Fibroblast of skin of left biceps (primary cell): ENCODE data around the gene CDH6.

ENCODE experiments used
- DNase-seq, 2 experiments: peaks; one replicate each; pipeline ENCODE4 v3.0.0-alpha.2; 2013; ENCODE audit warnings: low read depth in 2 of 2

The CDH6 gene

DNA sequence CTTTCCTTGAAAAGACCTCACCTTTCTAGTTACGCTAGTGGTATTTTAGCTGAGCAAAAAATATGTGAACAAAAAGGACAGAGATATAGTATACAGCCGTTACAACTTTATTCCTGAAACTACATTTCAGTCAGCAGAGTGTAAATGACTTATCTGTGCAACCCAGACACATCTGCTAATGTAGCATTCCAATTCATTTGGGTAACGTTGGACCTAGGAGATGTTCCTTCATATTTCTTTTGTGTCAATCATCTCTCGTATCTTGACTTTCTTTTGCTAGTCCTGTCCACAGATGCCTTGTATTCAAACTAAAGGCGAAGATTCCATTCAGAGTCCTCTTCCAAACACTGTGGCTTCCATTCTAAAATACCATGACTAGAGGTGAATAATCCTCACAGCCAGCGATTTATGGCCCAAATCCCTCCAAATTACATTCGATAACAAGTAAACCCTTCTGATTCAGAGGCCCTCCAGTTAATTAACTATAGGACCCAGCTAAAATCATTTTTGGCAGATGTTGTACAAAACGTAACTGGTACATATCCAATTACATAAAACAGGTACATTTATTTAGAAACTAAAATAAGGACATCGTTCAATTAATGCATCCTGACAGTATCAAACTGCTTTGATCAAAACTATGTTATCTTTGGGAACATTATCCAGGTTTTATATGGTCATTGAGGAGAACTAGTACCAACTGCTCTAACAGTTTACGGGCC is 182.7 kb downstream of the CDH6 start:
- no peak for DNase-seq

DNA sequence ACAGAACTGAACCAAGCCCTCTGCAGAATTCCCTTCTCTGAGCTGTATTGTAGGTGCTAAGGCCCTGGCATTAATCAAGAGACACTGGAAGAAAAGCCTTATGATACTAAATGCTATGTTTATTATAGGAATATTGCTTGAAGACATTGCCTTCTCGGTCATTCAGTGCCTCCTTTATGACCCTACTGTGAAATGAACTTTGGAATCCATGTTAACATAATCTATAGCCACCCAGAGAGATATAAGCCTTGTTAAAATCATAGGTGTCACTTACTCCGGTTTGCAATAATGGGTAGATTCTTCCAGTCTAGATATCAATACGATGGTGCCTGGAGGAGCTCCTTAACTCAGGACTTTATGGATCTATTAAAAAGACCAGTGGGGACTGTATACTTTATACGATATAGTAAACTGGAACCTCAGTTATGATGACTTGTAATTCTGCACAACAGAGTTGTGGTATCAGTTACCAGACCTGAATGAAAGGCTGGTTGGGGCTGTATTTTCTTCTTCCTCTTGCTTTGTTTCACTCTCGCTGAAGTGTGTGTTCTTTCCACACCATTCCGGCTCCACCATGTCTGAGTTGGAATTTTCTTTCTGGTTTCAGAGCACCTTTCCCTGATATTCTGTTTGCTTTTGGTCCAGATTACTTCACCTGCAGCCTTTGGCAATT is 183.9 kb downstream of the CDH6 start:
- DNase-seq, result no peak

DNA sequence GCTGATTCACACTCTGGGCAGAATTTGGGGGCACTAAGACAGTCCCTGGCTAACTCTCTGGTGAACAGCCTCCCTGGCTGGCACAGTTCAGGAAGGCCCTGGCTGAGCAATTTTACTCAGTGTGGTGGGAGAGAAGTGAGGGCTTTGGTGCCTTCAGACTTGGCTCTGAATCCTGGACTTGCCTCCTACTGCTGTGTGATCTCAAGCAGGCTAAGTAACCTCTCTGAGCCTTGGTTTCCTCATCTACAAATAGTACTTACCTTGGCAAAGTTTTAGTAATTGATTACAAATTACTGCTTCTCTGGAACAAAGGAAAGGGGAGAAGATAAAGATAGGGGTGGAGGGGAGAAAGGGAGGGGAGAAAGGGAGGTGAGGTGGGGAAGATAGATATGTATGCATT is 184.7 kb downstream of the CDH6 start:
- no peak for DNase-seq
